Activated CD8-positive, alpha-beta T cell treated with anti-CD3 and anti-CD28 coated beads, Interleukin-2, amount 10 ng/mL, durations not matched to agents 7 days and 5 days (primary cell): Measurements from ENCODE around the gene OR51V1. TPM values are rescaled to one million over a fixed set of nuclear protein-coding genes. Genes with fewer than 3 reads are reported as not detected.
"Not testable (repeated sequence)": the region's sequence is repeated elsewhere in the genome, so short reads cannot be mapped to it uniquely, and the experiment has no call there.

ENCODE experiments used
- ATAC-seq: fragments of 150-1000 bp; cut with Tn5 transposase; one replicate; pipeline ENCODE4 v1.10.0; 2021; ENCODE audit warnings: moderate library complexity
- CTCF ChIA-PET: fragments of 350-600 bp; sonication (Branson Sonifier 250); formaldehyde crosslinking; loops from one replicate; lab custom pipeline; 2021; ENCODE audit warnings: antibody characterized with exemption; lab: Charles Lee
- POLR2A ChIA-PET: fragments of 350-600 bp; sonication (Branson Sonifier 250); formaldehyde crosslinking; loops from one replicate; lab custom pipeline; 2021; ENCODE audit warnings: antibody characterized with exemption; lab: Charles Lee
- DNase-seq: peaks from one replicate; pipeline ENCODE4 v3.0.0-alpha.2; 2020
- H3K27ac Mint-ChIP-seq: one replicate; pipeline ENCODE4 v1.8.0; 2021; ENCODE audit warnings: mild to moderate bottlenecking, mixed read lengths
- H3K27me3 Mint-ChIP-seq: one replicate; pipeline ENCODE4 v1.8.0; 2021; ENCODE audit warnings: low read depth, mixed read lengths
- H3K36me3 Mint-ChIP-seq: one replicate; pipeline ENCODE4 v1.8.0; 2021; ENCODE audit warnings: low read depth, mixed read lengths
- H3K4me1 Mint-ChIP-seq: one replicate; pipeline ENCODE4 v1.8.0; 2021; ENCODE audit warnings: low read depth, mixed read lengths
- H3K4me3 Mint-ChIP-seq: one replicate; pipeline ENCODE4 v1.8.0; 2021; ENCODE audit warnings: mild to moderate bottlenecking, mixed read lengths
- H3K9me3 Mint-ChIP-seq: one replicate; pipeline ENCODE4 v1.8.0; 2022; ENCODE audit warnings: mixed read lengths; ENCODE audit not compliant: insufficient read depth
- total RNA-seq, 2 experiments: library from RNA; stranded (reverse); gene quantifications; one replicate each; pipeline ENCODE4 v1.2.3, GENCODE V29; 2021

The OR51V1 gene
- total RNA-seq, 2 experiments from 2014 or later, result not detected

DNA sequence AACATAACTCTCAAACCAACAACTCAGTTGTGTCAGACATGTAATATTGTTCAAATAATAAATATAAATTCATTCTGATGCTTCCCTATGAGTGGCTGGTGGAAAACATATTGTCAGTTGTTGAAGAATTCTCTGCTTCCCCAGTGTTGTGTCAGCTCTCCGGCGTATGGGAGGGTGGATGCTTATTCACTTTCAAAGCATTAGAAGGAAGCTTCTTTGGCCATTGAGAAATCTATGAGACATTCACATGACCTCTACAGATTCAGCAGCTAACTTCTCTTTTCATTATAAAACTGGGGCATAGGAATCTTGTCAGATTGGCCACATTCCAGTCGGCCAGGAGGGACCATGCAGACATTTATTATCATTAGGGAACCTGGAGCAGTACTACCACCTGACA lies 2.9 kb downstream of the OR51V1 start:
- CTCF ChIA-PET, result no interaction called here
- no peaks in the 10 kb centered on the region for H3K36me3 Mint-ChIP-seq
- H3K4me3 Mint-ChIP-seq, result no peak overlapping the region
- no peak for DNase-seq
- ATAC-seq, result no peak
- no peaks in the 10 kb centered on the region for H3K27me3 Mint-ChIP-seq
- no peak overlapping the region for H3K27ac Mint-ChIP-seq
- H3K4me1 Mint-ChIP-seq, result no peaks in the 10 kb centered on the region
- no peaks in the 10 kb centered on the region for H3K9me3 Mint-ChIP-seq
- POLR2A ChIA-PET, result no interaction called here

DNA sequence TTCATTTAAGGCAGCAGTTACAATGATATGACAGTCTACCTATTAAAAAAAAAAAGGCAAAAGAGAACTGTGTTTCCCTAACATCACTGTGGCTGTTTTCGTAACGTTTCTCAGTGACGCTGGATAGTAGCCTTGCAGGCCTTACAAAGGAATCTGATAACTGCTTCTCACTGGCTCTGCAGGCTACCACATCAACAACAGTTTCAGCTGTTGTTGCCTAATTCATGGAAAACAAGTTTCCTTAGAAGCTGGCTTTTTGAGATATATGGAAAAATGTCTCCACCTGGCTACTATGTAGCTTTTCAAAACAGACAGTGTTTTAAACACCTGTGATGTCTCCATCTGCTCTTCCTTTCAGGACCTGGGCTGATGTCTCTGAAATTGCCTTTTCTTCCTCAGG lies 3.8 kb downstream of the OR51V1 start:
- Mint-ChIP-seq H3K36me3 (no peaks in the 10 kb centered on the region), H3K4me3 (no peak overlapping the region)
- no peak for ATAC-seq

DNA sequence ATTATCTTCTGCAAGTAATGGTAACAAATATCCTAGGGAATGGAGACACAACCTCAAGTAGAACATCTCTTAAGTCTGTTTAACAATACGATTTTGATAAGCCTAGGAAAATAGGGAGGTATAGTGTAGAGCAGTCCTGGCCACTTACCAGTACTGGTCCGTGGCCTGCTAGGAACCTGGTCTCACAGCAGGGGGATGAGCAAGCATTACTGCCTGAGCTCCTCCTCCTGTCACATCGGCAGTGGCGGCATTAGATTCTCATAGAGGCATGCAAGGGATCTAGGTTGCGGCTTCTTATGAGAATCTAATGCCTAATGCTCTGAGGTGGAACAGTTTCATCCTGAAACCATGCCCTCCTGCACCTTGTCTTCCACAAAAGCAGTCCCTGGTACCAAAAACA lies 4.4 kb downstream of the OR51V1 start:
- CTCF ChIA-PET, result no interaction called here
- ATAC-seq, result no peak
- Mint-ChIP-seq H3K27me3 (no peaks in the 10 kb centered on the region), H3K4me1 (no peaks in the 10 kb centered on the region), H3K27ac (no peak overlapping the region), H3K4me3 (no peak overlapping the region), H3K36me3 (no peaks in the 10 kb centered on the region), H3K9me3 (no peaks in the 10 kb centered on the region)
- no peak for DNase-seq
- POLR2A ChIA-PET, result no interaction called here

More for the DNA sequence above, 3.8 kb downstream of the OR51V1 start:
- H3K27me3 Mint-ChIP-seq, result no peaks in the 10 kb centered on the region
- H3K4me1 Mint-ChIP-seq, result no peaks in the 10 kb centered on the region
- ChIA-PET POLR2A (no interaction called here), CTCF (no interaction called here)
- no peaks in the 10 kb centered on the region for H3K9me3 Mint-ChIP-seq
- DNase-seq, result no peak
- H3K27ac Mint-ChIP-seq, result no peak overlapping the region

DNA sequence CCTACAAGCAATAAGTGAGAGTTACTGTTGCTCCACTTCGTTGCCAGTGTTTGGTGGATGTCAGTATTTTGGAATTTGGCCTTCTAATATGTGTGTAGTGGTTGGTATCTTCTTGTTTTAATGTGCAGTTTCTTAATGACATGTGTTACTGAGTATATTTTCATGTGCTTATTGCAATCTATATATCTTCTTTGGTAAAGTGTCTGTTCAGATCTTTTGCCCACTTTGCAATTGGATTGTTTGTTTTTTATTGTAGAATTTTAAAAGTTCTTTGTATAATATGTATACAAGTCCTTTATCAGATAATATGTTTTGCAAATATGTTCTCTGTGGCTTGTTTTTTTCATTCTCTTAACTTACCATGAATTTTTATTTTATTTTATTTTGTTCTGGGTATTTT lies 7.7 kb downstream of the OR51V1 start:
- ChIA-PET CTCF (no interaction called here), POLR2A (no interaction called here)
- DNase-seq (no peak), ATAC-seq (no peak)
- Mint-ChIP-seq H3K27ac (no peak overlapping the region), H3K36me3 (no peaks in the 10 kb centered on the region), H3K9me3 (no peaks in the 10 kb centered on the region), H3K27me3 (no peaks in the 10 kb centered on the region), H3K4me1 (no peaks in the 10 kb centered on the region), H3K4me3 (no peak overlapping the region)

DNA sequence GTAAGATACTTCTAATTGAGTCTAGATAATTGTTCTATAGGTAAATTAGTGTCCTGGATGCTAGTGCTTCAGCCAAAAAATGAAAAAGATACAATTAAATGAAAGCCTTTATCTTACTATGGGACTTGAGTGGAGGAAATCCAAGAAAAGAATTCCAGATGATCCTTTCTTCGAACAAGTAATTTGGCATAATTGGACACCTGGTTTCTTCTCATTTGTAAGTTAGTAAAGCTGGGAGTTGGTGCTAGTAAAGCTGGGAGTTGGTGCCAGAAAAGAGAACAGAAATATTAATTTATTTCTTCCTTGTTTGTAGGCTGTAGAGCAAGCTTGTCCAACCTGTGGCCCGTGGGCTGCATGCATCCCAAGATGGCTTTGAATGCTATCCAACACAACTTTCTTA lies 12.3 kb downstream of the OR51V1 start:
- POLR2A ChIA-PET, result no interaction called here
- CTCF ChIA-PET, result no interaction called here
- Mint-ChIP-seq H3K4me3 (no peak overlapping the region), H3K9me3 (no peaks in the 10 kb centered on the region), H3K27me3 (no peaks in the 10 kb centered on the region), H3K27ac (no peak overlapping the region), H3K36me3 (no peaks in the 10 kb centered on the region), H3K4me1 (no peaks in the 10 kb centered on the region)
- ATAC-seq, result no peak
- no peak for DNase-seq

DNA sequence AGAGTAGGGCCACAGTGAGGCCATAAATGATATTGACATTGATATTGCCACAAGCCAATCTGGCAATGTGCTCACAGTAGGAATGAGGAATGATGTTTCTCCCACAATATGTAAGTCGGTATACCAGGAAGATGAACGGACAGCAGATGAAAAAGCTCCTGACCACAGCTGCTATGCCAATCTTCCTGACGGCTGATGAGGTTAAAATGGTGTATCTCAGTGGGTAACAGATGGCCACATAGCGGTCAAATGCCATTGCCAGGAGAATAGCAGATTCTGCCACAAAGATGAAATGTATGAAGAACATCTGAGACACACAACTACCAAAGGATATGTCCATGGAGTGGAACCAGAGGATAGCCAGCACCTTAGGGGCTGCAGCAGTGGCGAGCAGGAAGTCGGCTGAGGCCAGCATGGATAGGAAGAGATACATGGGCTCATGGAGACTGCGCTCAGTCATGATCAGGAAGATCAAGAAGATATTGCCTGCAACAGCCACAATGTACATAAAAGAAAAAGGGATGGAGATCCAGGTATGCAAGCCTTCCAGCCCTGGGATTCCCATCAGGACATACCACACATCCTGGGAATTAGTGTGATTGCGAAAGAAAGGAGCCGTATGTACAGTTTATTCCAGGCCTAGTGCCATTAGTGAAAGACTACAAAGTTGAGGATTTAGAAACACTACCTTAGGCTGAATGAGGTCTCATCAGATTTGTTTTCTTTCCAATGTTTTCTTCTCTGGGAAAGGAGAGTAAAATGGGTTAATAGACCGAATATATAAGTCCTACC lies 22.2 kb downstream of the OR51V1 start:
- Mint-ChIP-seq H3K9me3 (no peaks in the 10 kb centered on the region), H3K27ac (no peak overlapping the region), H3K4me3 (no peak overlapping the region), H3K4me1 (no peaks in the 10 kb centered on the region), H3K27me3 (no peaks in the 10 kb centered on the region), H3K36me3 (no peaks in the 10 kb centered on the region)
- DNase-seq (no peak), ATAC-seq (no peak)
- ChIA-PET CTCF (no interaction called here), POLR2A (no interaction called here)

DNA sequence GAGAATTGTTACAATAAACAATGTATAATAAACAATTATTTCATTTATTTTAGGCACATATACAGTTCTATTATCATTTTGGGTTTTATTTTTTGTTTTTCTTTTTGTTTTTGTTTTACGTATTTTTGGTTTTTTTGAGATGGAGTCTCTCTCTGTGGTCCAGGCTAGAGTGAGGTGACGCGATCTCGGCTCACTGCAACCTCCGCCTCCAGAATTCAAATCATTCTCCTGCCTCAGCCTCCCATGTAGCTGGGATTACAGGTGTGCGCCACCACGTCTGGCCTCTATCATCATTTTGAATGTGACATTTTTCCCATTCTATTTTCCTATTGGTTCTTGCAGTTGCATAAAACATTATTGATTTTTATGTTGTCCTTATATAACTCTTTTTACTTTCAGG lies 25.5 kb downstream of the OR51V1 start:
- no peaks in the 10 kb centered on the region for H3K9me3 Mint-ChIP-seq
- H3K36me3 Mint-ChIP-seq, result no peaks in the 10 kb centered on the region
- ATAC-seq, result no peak
- H3K4me3 Mint-ChIP-seq, result no peak overlapping the region
- no peak for DNase-seq
- no peak overlapping the region for H3K27ac Mint-ChIP-seq
- no peaks in the 10 kb centered on the region for H3K4me1 Mint-ChIP-seq
- ChIA-PET CTCF (no interaction called here), POLR2A (no interaction called here)
- H3K27me3 Mint-ChIP-seq, result no peaks in the 10 kb centered on the region

DNA sequence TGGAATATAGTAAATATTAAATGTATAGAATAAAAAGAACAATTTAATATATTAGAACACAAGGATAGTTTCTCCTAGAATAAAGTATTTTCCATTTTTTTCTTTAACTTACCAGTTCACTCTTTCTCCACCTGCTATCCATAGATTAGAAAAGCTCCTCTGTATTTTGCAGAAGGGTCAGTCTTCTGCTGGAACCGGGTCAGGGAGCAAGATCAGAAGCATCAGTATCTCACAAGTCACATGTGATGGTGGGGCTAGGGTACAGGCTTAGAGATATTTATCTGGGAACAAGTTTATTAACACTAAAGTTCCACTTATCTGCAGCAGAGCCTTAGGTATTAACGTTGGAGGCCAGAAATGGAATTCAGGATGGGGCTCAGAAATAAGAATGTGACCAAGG lies 28.6 kb downstream of the OR51V1 start:
- Mint-ChIP-seq H3K4me3 (no peak overlapping the region), H3K27ac (no peak overlapping the region), H3K9me3 (no peaks in the 10 kb centered on the region), H3K36me3 (no peaks in the 10 kb centered on the region), H3K4me1 (no peaks in the 10 kb centered on the region), H3K27me3 (no peaks in the 10 kb centered on the region)
- ChIA-PET POLR2A (no interaction called here), CTCF (no interaction called here)
- ATAC-seq (no peak), DNase-seq (no peak)

DNA sequence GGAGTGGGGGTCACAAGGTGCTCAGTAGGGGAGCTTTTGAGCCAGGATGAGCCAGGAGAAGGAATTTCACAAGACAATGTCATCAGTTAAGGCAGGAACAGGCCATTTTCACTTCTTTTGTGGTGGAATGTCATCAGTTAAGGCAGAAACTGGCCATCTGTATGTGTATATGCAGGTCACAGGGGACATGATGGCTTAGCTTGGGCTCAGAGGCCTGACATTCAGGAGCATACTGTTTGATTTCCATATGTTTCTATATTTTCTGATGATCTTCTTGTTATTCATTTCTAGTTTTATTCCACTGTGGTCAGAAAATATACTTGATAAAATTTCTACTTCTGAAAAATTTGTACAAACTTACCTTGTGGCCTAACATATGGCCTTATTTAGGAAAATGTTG lies 34.6 kb downstream of the OR51V1 start:
- H3K4me1 Mint-ChIP-seq, H3K36me3 Mint-ChIP-seq, H3K27ac Mint-ChIP-seq, POLR2A ChIA-PET, H3K4me3 Mint-ChIP-seq, DNase-seq, ATAC-seq, CTCF ChIA-PET, H3K9me3 Mint-ChIP-seq, H3K27me3 Mint-ChIP-seq: not testable (repeated sequence)

DNA sequence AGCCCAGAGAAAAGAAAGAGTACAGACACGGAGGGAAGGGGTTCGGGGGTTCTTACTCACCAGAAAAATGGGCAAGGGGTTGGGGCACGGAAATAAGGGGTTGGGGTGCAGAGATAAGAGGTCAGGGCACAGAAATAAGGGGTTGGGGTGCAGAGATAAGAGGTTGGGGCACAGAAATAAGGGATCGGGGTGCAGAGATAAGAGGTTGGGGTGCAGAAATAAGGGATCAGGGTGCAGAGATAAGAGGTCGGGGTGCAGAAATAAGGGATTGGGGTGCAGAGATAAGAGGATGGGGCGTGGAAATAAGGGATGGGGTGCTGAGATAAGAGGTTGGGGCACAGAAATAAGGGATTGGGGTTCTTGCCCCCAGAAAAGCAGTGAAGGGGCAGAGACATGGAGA lies 35.7 kb downstream of the OR51V1 start:
- DNase-seq, H3K36me3 Mint-ChIP-seq, H3K4me1 Mint-ChIP-seq, H3K9me3 Mint-ChIP-seq, POLR2A ChIA-PET, H3K27me3 Mint-ChIP-seq, H3K4me3 Mint-ChIP-seq, H3K27ac Mint-ChIP-seq, CTCF ChIA-PET, ATAC-seq: not testable (repeated sequence)

DNA sequence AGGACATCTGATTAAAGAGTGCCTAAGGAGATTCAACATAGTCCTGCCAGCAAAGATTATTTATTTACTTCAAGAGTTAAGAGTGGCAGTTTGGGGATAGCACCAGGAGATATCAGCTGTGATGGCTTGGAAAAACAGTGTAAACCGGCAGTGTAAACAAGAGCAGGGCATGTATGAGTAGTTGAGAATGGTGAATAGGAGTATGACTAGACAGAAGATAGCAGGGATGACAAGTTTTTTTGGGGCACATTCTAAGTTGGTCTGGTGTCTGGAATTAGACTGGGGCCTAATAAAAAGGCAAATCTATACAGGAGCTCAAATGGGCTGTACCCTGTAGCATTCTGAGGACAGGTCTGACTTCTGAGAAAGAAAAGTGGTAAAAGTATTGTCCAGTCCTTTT lies 39.4 kb downstream of the OR51V1 start:
- ATAC-seq, H3K9me3 Mint-ChIP-seq, H3K4me1 Mint-ChIP-seq, POLR2A ChIA-PET, DNase-seq, H3K36me3 Mint-ChIP-seq, H3K27ac Mint-ChIP-seq, CTCF ChIA-PET, H3K27me3 Mint-ChIP-seq, H3K4me3 Mint-ChIP-seq: not testable (repeated sequence)

DNA sequence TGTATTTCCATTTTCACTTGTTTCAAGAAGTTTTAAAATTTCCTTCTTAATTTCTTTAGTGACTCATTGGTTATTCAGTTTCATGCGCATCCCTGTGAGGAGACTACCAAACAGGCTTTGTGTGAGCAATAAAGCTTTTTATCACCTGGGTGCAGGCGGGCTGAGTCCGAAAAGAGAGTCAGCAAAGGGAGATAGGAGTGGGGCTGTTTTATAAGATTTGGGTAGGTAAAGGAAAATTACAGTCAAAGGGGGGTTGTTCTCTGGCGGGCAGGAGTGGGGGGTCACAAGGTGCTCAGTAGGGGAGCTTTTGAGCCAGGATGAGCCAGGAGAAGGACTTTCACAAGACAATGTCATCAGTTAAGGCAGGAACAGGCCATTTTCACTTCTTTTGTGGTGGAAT lies 40.3 kb downstream of the OR51V1 start:
- ATAC-seq, H3K9me3 Mint-ChIP-seq, POLR2A ChIA-PET, H3K27me3 Mint-ChIP-seq, DNase-seq, H3K36me3 Mint-ChIP-seq, CTCF ChIA-PET, H3K27ac Mint-ChIP-seq, H3K4me3 Mint-ChIP-seq, H3K4me1 Mint-ChIP-seq: not testable (repeated sequence)

DNA sequence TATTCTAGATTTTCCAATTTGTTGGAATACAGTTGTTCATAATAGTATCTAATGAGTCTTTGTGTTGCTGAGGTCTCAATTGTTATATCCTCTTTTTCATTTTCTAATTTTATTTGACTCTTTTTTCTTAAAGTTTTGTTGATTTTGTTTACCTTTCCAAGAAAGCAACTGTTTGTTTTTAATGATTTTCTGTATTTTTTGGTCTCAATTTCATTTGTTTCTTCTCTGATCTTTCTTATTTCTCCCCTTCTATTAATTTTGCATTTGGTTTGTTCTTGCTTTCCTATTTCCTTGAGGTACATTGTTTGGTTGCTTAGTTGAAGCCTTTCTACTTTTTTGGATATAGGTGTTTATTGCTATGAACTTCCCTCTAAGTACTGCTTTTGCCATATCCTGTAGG lies 40.7 kb downstream of the OR51V1 start:
- ChIA-PET POLR2A (no interaction called here), CTCF (no interaction called here)
- DNase-seq, result no peak
- Mint-ChIP-seq H3K27me3 (no peaks in the 10 kb centered on the region), H3K4me3 (no peak overlapping the region), H3K4me1 (no peaks in the 10 kb centered on the region), H3K27ac (no peak overlapping the region), H3K36me3 (no peaks in the 10 kb centered on the region), H3K9me3 (no peaks in the 10 kb centered on the region)
- no peak for ATAC-seq
